ENCODE results near the gene OBP2B.
"Not testable (repeated sequence)": the region's sequence is repeated elsewhere in the genome, so short reads cannot be mapped to it uniquely, and the experiment has no call there.

Gene OBP2B

GRCh38 chr9:133230093-133230492, 21.0 kb upstream of the OBP2B start:
- Histone ChIP-seq H2AFZ (ENCODE audit: low read length) (no peak overlapping the region), H3K9me2 (ENCODE audit: low read depth, low read length) (no peaks in the 10 kb centered on the region), H3K36me3 (ENCODE audit: insufficient read depth, low read length) (no peaks in the 10 kb centered on the region), H3K79me2 (ENCODE audit: insufficient read depth, low read length) (no peaks in the 10 kb centered on the region), H3F3A (ENCODE audit: insufficient read depth, low read length) (no peaks in the 10 kb centered on the region), H3K4me2 (ENCODE audit: low read length) (no peak overlapping the region), H3K9ac (ENCODE audit: low read length) (no peak overlapping the region), H3K27ac (ENCODE audit: low read depth, low read length, poor library complexity, severe bottlenecking) (no peak overlapping the region), H4K20me1 (ENCODE audit: insufficient read depth, low read length) (no peaks in the 10 kb centered on the region), H3K9me3 (ENCODE audit: low read length) (no peaks in the 10 kb centered on the region), H3K4me1 (ENCODE audit: insufficient read depth, low read length, severe bottlenecking) (no peaks in the 10 kb centered on the region), H3K27me3 (ENCODE audit: insufficient read depth, low read length) (peaks cover 7% of the 10 kb centered on the region; the same call in 1 of the 2 replicates), H3K4me3 (ENCODE audit: low read depth, low read length, poor library complexity, severe bottlenecking) (no peak overlapping the region)
- TF ChIP-seq, protein P1, sequence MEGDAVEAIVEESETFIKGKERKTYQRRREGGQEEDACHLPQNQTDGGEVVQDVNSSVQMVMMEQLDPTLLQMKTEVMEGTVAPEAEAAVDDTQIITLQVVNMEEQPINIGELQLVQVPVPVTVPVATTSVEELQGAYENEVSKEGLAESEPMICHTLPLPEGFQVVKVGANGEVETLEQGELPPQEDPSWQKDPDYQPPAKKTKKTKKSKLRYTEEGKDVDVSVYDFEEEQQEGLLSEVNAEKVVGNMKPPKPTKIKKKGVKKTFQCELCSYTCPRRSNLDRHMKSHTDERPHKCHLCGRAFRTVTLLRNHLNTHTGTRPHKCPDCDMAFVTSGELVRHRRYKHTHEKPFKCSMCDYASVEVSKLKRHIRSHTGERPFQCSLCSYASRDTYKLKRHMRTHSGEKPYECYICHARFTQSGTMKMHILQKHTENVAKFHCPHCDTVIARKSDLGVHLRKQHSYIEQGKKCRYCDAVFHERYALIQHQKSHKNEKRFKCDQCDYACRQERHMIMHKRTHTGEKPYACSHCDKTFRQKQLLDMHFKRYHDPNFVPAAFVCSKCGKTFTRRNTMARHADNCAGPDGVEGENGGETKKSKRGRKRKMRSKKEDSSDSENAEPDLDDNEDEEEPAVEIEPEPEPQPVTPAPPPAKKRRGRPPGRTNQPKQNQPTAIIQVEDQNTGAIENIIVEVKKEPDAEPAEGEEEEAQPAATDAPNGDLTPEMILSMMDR (IDR thresholded peaks at IDR 0.05; ENCODE audit: low read length): no peak
- no peak for TF ChIP-seq EZH2 (IDR thresholded peaks at IDR 0.05; ENCODE audit: borderline replicate concordance, low read length)

DNA sequence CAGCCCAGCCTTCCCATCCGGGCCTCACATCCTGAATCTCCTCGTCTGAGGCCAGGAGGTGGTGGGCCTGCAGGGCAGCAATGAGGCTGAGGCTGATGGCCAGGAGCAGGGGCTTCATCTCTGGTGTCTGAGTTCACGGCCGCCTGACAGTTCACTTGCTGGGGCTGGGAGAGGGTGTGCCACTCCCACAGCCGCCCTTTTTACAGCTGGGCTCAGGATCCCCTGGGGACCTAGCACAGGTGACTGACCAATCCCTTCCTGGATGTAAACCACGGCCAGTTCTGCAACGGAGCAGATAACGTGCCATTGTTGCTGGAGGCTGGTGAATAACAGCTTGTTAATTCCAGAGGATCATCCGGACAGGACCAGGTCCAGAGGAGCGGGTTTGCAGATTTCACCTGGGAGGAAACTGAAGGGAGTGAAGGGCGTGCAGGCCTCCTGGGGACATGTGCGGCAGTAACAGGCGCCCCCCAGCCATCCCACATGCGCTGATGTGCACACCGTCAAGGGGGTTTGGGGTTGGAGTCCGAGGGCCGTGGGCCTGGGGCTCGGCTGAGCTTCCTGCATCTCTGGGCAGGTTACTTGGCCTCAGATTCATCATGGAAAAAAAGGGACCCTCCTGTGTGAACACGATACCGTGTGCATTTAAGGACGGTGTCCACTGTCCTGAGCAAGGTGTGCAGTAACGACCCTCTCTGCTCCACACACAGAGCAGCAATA, 19.6 kb upstream of the OBP2B start:
- not testable (repeated sequence) for H3K9me3 ChIP-seq (ENCODE audit: low read length); H3K36me3 ChIP-seq (ENCODE audit: insufficient read depth, low read length); H4K20me1 ChIP-seq (ENCODE audit: insufficient read depth, low read length); H3K4me1 ChIP-seq (ENCODE audit: insufficient read depth, low read length, severe bottlenecking); H3K27ac ChIP-seq (ENCODE audit: low read depth, low read length, poor library complexity, severe bottlenecking); H3K4me3 ChIP-seq (ENCODE audit: low read depth, low read length, poor library complexity, severe bottlenecking); H3K4me2 ChIP-seq (ENCODE audit: low read length); H3K9ac ChIP-seq (ENCODE audit: low read length); H3K9me2 ChIP-seq (ENCODE audit: low read depth, low read length); H3F3A ChIP-seq (ENCODE audit: insufficient read depth, low read length); H3K79me2 ChIP-seq (ENCODE audit: insufficient read depth, low read length); H3K27me3 ChIP-seq (ENCODE audit: insufficient read depth, low read length); H2AFZ ChIP-seq (ENCODE audit: low read length)

DNA sequence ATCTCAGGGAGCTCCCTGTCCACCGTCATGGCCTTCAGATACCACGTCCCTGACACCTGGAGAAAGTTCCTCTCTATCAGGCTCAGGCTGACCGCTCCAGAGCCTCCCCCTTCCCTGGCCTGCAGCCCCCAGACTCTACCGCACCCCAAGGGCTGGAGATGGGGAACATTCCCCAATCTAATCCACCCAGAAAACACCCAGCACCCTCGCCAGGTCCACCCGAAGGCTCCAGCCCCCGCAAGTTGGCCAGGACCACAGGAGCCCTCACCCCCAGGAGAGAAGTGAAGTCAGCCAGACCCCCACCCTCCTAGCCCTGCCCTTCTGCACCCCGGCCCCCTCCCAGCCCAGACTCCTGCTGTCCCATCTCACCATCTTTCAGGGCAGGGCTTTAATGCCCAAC, 18.9 kb upstream of the OBP2B start:
- not testable (repeated sequence) for H3K27me3 ChIP-seq (ENCODE audit: insufficient read depth, low read length); H3K9me2 ChIP-seq (ENCODE audit: low read depth, low read length); H3K9ac ChIP-seq (ENCODE audit: low read length); H2AFZ ChIP-seq (ENCODE audit: low read length); H4K20me1 ChIP-seq (ENCODE audit: insufficient read depth, low read length); H3K4me3 ChIP-seq (ENCODE audit: low read depth, low read length, poor library complexity, severe bottlenecking); H3K36me3 ChIP-seq (ENCODE audit: insufficient read depth, low read length); H3K4me2 ChIP-seq (ENCODE audit: low read length); H3K4me1 ChIP-seq (ENCODE audit: insufficient read depth, low read length, severe bottlenecking); H3K79me2 ChIP-seq (ENCODE audit: insufficient read depth, low read length); H3K27ac ChIP-seq (ENCODE audit: low read depth, low read length, poor library complexity, severe bottlenecking); H3K9me3 ChIP-seq (ENCODE audit: low read length); H3F3A ChIP-seq (ENCODE audit: insufficient read depth, low read length)

DNA sequence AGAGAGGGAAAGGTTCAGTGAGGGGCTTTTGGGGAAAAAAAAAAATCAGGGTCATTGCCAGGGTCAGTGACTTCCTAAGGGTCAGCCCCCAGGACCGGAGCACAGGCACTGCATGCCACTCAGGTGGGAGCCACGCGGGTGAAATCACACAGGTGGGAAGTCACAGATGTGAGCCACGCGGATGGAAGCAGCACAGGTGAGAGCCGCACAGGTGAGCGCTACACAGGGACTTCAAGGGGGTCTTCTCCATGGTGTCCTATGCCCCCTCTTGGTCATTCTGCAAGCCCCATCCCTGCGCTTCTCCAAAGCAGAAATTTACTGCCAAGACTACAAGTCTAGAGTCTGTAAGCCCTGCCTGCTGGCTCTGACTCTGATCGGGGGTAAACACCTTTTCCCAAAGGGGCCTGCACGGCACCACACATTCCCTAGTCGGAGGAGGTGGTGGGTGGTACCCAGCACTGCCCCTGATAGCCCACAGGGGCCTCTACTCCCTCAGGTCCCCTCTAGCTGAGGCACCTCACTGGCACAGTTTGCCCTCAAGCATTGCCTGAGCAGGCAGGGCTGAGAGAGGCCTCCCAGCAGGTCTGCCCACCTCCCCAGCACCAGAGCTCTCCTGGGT, 18.3 kb upstream of the OBP2B start:
- H3K4me1 ChIP-seq (ENCODE audit: insufficient read depth, low read length, severe bottlenecking): no peaks in the 10 kb centered on the region
- no peak for TF ChIP-seq EZH2 (IDR thresholded peaks at IDR 0.05; ENCODE audit: borderline replicate concordance, low read length)
- TF ChIP-seq, protein P1 (IDR thresholded peaks at IDR 0.05; ENCODE audit: low read length): no peak
- no peak overlapping the region for H2AFZ ChIP-seq (ENCODE audit: low read length)
- H3K9me2 ChIP-seq (ENCODE audit: low read depth, low read length): no peaks in the 10 kb centered on the region
- H4K20me1 ChIP-seq (ENCODE audit: insufficient read depth, low read length): no peaks in the 10 kb centered on the region
- no peak overlapping the region for H3K9ac ChIP-seq (ENCODE audit: low read length)
- H3K27me3 ChIP-seq (ENCODE audit: insufficient read depth, low read length): peaks cover 9% of the 10 kb centered on the region; the same call in 1 of the 2 replicates
- H3K4me2 ChIP-seq (ENCODE audit: low read length): no peak overlapping the region
- H3K27ac ChIP-seq (ENCODE audit: low read depth, low read length, poor library complexity, severe bottlenecking): no peak overlapping the region
- no peaks in the 10 kb centered on the region for H3K9me3 ChIP-seq (ENCODE audit: low read length)
- H3K4me3 ChIP-seq (ENCODE audit: low read depth, low read length, poor library complexity, severe bottlenecking): no peak overlapping the region
- no peaks in the 10 kb centered on the region for H3K36me3 ChIP-seq (ENCODE audit: insufficient read depth, low read length)
- no peaks in the 10 kb centered on the region for H3K79me2 ChIP-seq (ENCODE audit: insufficient read depth, low read length)
- H3F3A ChIP-seq (ENCODE audit: insufficient read depth, low read length): no peaks in the 10 kb centered on the region
